Stimulated activated CD4-positive, alpha-beta T cell treated with anti-CD3 and anti-CD28 coated beads, Interleukin-15, amount 100 ng/mL, for 48 hours (primary cell): ENCODE data around the gene RSPH4A.
"Not testable (repeated sequence)": the region's sequence is repeated elsewhere in the genome, so short reads cannot be mapped to it uniquely, and the experiment has no call there.

Experiments used
- DNase-seq, 2 donors: peaks; one replicate each; pipeline ENCODE4 v3.0.0-alpha.2; 2020; ENCODE audit warnings: low read depth in 2 of 2

The RSPH4A gene

DNA sequence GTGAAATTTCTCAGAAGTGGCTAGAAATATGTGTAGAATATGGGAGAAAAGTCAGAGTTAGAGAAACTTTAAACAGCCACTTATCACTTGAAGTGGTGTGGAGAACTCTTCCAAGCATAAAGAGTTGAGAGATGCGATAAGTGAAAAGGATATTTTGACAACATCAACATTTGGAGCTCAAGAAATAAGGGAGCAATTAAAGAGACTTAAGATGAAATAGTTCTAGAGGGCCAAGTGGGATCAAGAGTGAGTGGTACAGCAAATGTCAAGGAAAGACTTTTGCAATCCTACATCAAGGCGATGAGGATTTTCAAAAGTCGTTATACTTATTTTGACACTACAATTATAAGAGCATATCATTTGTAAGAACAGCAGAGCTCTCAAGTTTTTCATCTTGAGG lies 9.6 kb downstream of the RSPH4A start:
- no peak for DNase-seq

DNA sequence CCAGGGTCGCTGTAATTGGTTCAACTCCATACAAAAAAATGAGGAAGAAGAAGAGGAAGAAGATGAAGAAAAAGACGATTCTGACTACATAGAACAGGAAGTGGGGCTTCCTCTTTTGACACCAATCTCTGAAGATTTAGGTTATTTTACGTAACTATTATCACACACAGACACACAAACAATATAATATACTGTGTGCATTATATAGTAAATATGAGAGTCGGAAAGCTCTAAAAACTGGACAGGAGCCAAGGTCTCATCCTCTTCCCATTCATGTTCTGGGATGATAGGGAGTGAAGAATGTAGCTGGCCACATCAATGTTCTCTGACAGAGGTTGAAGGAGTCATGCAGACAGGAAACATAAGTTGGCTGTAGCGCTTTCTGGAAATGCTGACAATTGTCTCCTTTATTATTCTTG lies 13.3 kb downstream of the RSPH4A start:
- no peak for DNase-seq

- no peak for DNase-seq
Observed at GRCh38 chr6:116631379-116631990, 15.2 kb downstream of the RSPH4A start.

DNA sequence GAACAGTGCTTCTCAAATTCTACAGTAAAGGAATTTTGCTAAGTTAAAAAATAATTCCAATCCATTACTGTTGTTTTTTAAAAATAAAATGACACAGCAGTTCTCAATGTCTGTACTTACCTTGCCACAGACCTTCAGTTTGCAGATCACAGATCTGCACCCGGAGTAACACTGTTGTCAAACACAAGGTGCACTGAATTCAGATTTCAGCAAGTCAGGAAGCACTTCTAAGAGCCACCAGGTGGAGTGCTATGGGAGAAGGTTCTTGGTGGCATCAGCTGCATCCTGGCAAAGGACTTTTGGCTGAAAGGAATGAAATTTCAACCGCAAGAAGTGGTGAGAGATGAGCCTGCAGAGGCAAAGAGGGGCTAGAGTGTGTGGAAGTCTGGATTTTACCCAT lies 17.4 kb downstream of the RSPH4A start:
- DNase-seq = no peak

DNA sequence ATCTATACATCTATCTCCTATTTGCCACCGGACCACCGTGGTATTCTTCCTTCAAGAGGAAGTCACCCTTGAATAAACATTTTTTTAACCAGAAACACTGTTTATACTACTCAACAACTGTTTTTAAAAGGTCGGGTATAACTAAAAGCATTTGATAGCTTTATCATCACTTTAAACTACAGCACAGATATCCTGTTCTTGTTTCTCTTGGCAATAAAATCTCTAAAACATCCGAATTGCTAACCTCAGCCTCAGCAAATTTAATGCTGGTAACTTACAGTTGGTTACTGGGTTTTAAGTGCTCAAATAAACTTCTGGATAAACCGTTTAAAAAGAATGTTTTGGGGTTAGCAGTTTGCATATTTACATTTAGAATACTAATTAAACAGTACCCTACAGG lies 31.9 kb downstream of the RSPH4A start:
- DNase-seq = no peak

DNA sequence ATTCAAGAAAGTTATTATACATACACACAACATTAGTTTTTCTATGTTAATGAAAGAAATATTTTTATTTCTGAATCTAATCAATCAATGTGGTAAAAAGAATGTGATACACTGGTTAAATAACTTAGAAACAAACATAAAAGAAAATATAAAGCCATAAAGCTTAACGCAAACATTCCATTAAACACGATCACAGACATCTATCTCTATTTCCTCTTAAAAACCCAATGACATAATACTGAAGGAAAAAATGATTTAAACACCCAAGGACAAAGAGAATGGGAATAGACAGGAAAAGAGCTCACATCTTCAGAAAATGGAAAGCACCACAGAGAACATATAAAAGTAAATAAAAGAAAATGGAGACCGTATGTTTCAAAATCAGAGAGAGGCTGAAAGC lies 32.9 kb downstream of the RSPH4A start:
- no peak for DNase-seq

DNA sequence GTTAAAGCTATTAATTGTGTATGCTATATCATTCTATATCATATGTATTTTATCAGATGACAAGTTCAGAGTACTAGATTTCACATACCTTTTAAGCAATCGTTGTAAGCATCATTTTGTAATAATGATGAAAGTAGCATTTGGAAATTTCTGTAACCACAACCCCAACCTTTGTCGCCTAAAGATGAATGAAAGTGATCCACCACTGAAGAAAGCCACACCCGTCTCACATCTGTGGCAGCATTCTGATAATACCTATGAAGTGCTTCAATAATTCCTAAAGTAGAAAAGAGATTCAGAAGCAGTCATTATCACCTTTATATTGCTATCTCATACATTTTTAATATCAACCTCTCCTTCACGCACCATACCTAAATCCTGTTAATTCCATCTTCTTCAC lies 35.6 kb downstream of the RSPH4A start:
- no peak for DNase-seq

GRCh38 chr6:116661594-116661993 lies 45.3 kb downstream of the RSPH4A start:
- no peak for DNase-seq

DNA sequence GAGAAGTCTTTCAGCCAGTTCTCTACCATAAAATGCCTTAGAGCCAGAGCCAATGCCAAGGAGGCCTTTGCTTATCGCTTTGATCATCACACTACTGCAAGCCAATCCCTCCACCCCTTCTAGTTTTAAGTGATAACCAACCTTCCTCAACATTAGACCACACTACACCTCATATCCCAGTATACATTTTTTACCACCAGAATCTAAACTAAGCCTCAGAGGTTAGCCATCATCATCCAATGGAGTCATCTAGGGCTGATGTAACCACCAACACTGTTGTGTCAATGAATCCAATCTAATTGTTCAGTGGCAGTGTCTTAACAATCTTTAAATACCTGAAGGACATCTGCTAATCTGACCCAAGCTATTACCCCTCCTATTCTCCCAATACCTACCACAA lies 45.9 kb downstream of the RSPH4A start:
- no peak for DNase-seq

- no peak for DNase-seq
Observed at GRCh38 chr6:116663308-116663707, 47.0 kb downstream of the RSPH4A start.

- not testable (repeated sequence) for DNase-seq
Observed at GRCh38 chr6:116664169-116664568, 47.9 kb downstream of the RSPH4A start.

DNA sequence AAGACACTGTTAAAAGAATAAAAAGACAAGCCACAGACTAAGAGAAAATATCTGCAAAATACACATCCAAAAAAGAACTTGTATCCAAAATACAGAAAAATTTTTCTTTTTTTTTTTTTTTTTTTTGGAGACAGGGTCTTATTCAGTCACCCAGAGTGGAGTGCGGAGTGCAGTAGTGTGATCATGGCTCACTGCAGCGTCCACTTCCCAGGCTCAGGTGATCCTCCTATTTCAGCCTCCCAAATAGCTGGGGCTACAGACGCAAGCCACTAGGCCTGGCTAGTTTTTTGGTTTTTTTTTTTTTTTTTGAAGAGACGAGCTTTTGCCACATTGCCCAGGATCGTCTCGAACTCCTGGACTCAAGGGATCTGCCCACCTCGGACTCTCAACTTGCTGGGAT lies 49.2 kb downstream of the RSPH4A start:
- DNase-seq = no peak

DNA sequence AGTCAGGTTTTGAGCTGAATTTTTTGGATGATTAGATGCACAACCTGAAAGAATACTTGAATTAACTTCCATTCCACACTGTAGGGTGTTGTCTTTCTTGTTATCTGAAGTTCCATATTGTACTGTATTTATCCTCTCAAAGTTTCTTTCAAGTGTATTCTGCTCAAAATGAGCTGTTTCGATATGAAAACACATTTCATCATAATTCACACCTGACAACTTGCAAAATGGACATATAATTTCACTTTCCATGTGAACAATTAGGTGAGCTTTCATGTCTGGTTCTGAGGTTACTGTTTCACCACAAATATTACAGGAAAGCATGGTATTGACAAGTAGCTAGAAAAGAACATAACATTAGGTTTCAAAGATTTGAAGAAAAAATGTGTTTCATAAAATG lies 50.6 kb downstream of the RSPH4A start:
- DNase-seq = no peak

GRCh38 chr6:116667623-116668022 lies 51.3 kb downstream of the RSPH4A start:
- no peak for DNase-seq

GRCh38 chr6:116672306-116672705 lies 56.0 kb downstream of the RSPH4A start:
- DNase-seq = no peak

DNA sequence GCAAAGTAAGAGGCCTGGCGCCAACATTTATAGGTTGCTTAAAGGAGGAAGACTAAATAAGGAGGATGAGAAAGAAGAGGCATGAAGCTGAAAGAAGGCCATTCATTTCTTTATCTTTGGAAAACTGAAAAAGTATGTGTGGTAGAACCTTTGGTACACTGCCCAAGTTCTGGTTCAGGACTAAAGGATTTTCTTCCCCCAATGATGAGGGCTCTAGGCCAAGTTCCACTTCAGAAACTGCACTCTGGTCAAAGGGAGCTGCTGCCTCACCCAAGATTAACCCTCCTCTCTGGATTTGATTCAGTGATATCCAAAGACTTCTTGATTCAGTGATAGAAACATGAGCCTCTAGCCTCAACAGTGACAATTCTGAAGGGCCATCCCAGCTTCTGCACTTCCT lies 59.7 kb downstream of the RSPH4A start:
- no peak for DNase-seq

GRCh38 chr6:116680880-116681672 lies 64.8 kb downstream of the RSPH4A start, which contains the start of gene KPNA5:
TSS of gene KPNA5 (plus strand) at chr6:116681211. CDS start at chr6:116681335, 124 bp downstream.
- peak; percentile 89 to 90 for DNase-seq

- no peak for DNase-seq
Observed at GRCh38 chr6:116682334-116682712, 66.0 kb downstream of the RSPH4A start.
